ENCODE data around the gene OR10A2. TPM values are rescaled to one million over a fixed set of nuclear protein-coding genes. Genes with fewer than 3 reads are reported as not detected.
"Not testable (repeated sequence)": the region's sequence is repeated elsewhere in the genome, so short reads cannot be mapped to it uniquely, and the experiment has no call there.

OR10A2 gene
- total RNA-seq, 2 experiments from 2014 or later, result not detected

GRCh38 chr11:6876914-6877313, 14.1 kb downstream of the OR10A2 start:
- no peak for DNase-seq (ENCODE audit: low spot score)
- Histone ChIP-seq H3K27ac (ENCODE audit: low read depth, low read length, poor library complexity, severe bottlenecking) (no peak overlapping the region), H3K4me1 (ENCODE audit: insufficient read depth, low read length, poor library complexity, severe bottlenecking) (no peaks in the 10 kb centered on the region), H3K9me2 (ENCODE audit: insufficient read depth, low read length) (no peaks in the 10 kb centered on the region), H3K9me3 (ENCODE audit: low read length) (no peaks in the 10 kb centered on the region), H3K4me2 (ENCODE audit: low read length) (no peak overlapping the region), H3K36me3 (ENCODE audit: insufficient read depth, low read length) (no peaks in the 10 kb centered on the region), H4K20me1 (ENCODE audit: insufficient read depth, low read length) (no peaks in the 10 kb centered on the region), H3K4me3 (ENCODE audit: low read depth, low read length, poor library complexity, severe bottlenecking) (no peak overlapping the region), H3K79me2 (ENCODE audit: insufficient read depth, low read depth, low read length) (no peaks in the 10 kb centered on the region), H2AFZ (ENCODE audit: low read length) (no peak overlapping the region)
- POLR2A ChIA-PET, result no interaction called here
- BruUV-seq (replicated peaks), result no TSS peak
- intact Hi-C loops (cut with micrococcal nuclease; ENCODE audit: unreplicated experiment), result no loop called here
- TF ChIP-seq CTCF (conservative IDR thresholded peaks at IDR 0.05; ENCODE audit: low read length), result no peak
- no peak for TF ChIP-seq EZH2phosphoT487 (IDR thresholded peaks at IDR 0.05; ENCODE audit: borderline replicate concordance, low read depth, low read length)
- CTCF ChIA-PET (ENCODE audit: unreplicated experiment), result no interaction called here

GRCh38 chr11:6882751-6883150, 19.9 kb downstream of the OR10A2 start:
- H2AFZ ChIP-seq (ENCODE audit: low read length), result no peak overlapping the region
- no peaks in the 10 kb centered on the region for H3K9me3 ChIP-seq (ENCODE audit: low read length)
- H3K79me2 ChIP-seq (ENCODE audit: insufficient read depth, low read depth, low read length), result no peaks in the 10 kb centered on the region
- intact Hi-C loops (cut with micrococcal nuclease; ENCODE audit: unreplicated experiment), result no loop called here
- H4K20me1 ChIP-seq (ENCODE audit: insufficient read depth, low read length), result no peaks in the 10 kb centered on the region
- BruUV-seq (replicated peaks), result no TSS peak
- no peak overlapping the region for H3K4me2 ChIP-seq (ENCODE audit: low read length)
- no peaks in the 10 kb centered on the region for H3K36me3 ChIP-seq (ENCODE audit: insufficient read depth, low read length)
- no peaks in the 10 kb centered on the region for H3K9me2 ChIP-seq (ENCODE audit: insufficient read depth, low read length)
- no peak overlapping the region for H3K4me3 ChIP-seq (ENCODE audit: low read depth, low read length, poor library complexity, severe bottlenecking)
- ChIA-PET POLR2A (no interaction called here), CTCF (ENCODE audit: unreplicated experiment) (no interaction called here)
- DNase-seq (ENCODE audit: low spot score), result no peak
- TF ChIP-seq EZH2phosphoT487 (IDR thresholded peaks at IDR 0.05; ENCODE audit: borderline replicate concordance, low read depth, low read length) (no peak), CTCF (conservative IDR thresholded peaks at IDR 0.05; ENCODE audit: low read length) (no peak)
- H3K27ac ChIP-seq (ENCODE audit: low read depth, low read length, poor library complexity, severe bottlenecking), result no peak overlapping the region
- no peaks in the 10 kb centered on the region for H3K4me1 ChIP-seq (ENCODE audit: insufficient read depth, low read length, poor library complexity, severe bottlenecking)

- BruUV-seq (replicated peaks); CTCF ChIA-PET (ENCODE audit: unreplicated experiment): not testable (repeated sequence)
- POLR2A ChIA-PET, result interaction anchor here (0.6 kb wide), 1 partner anchor 502 kb away, joined by 3 read pairs; no protein-coding TSS in a partner anchor
These were observed 24.9 kb downstream of the OR10A2 start for GRCh38 chr11:6887711-6888110.

More at GRCh38 chr11:6887711-6888110, 24.9 kb downstream of the OR10A2 start:
- H3K4me2 ChIP-seq (ENCODE audit: low read length); H3K36me3 ChIP-seq (ENCODE audit: insufficient read depth, low read length); H3K4me1 ChIP-seq (ENCODE audit: insufficient read depth, low read length, poor library complexity, severe bottlenecking); H3K79me2 ChIP-seq (ENCODE audit: insufficient read depth, low read depth, low read length); H3K4me3 ChIP-seq (ENCODE audit: low read depth, low read length, poor library complexity, severe bottlenecking); H2AFZ ChIP-seq (ENCODE audit: low read length); intact Hi-C loops (cut with micrococcal nuclease; ENCODE audit: unreplicated experiment); H4K20me1 ChIP-seq (ENCODE audit: insufficient read depth, low read length); H3K9me3 ChIP-seq (ENCODE audit: low read length); H3K9me2 ChIP-seq (ENCODE audit: insufficient read depth, low read length); DNase-seq (ENCODE audit: low spot score); H3K27ac ChIP-seq (ENCODE audit: low read depth, low read length, poor library complexity, severe bottlenecking): not testable (repeated sequence)

All from OCI-LY7 (cell line).